K562 (cell line): ENCODE measurements around the gene FAM174B. TPM values are rescaled to one million over a fixed set of nuclear protein-coding genes. Genes with fewer than 3 reads are reported as not detected.
A peak's percentile ranks its signal among the peaks of the same experiment; 100 is the strongest.

Experiments used
- ASH1L ChIP-seq: fragments of 450-650 bp; IDR thresholded peaks from 2 replicates; pipeline ENCODE4 v1.6.1; 2018; ENCODE audit warnings: borderline replicate concordance, mild to moderate bottlenecking, low read depth; ENCODE audit not compliant: partially characterized antibody
- BHLHE40 ChIP-seq: IDR thresholded peaks from 2 replicates; pipeline ENCODE4 v1.6.1; 2011; ENCODE audit warnings: low read length, improper control_type of control experiment
- CHCHD3 ChIP-seq: fragments of 250-450 bp; sonication (Bioruptor Pico); IDR thresholded peaks from 2 replicates; pipeline ENCODE4 v2.1.2; 2022; ENCODE audit warnings: mild to moderate bottlenecking
- ERF ChIP-seq: fragments of 450-650 bp; formaldehyde crosslinking; IDR thresholded peaks from 2 replicates; pipeline ENCODE4 v1.4.0; 2020; ENCODE audit warnings: mild to moderate bottlenecking, mixed read lengths
- HDGF ChIP-seq: fragments of 450-650 bp; IDR thresholded peaks from 2 replicates; pipeline ENCODE4 v1.6.1; 2016
- KDM2B ChIP-seq: fragments of 250-450 bp; sonication (Bioruptor Pico); IDR thresholded peaks from 2 replicates; pipeline ENCODE4 v1.8.0; 2021; ENCODE audit warnings: mild to moderate bottlenecking, moderate library complexity
- MAFK ChIP-seq: IDR thresholded peaks from 2 replicates; pipeline ENCODE4 v1.6.1; 2011; ENCODE audit warnings: low read length, improper control_type of control experiment
- MECOM ChIP-seq: fragments of 250-450 bp; sonication (Bioruptor Pico); IDR thresholded peaks from 2 replicates; pipeline ENCODE4 v1.8.0; 2022; ENCODE audit warnings: inconsistent platforms
- MITF ChIP-seq: IDR thresholded peaks from 2 replicates; pipeline ENCODE4 v1.6.1; 2014; ENCODE audit warnings: antibody characterized with exemption
- NFATC3 ChIP-seq: fragments of 450-650 bp; IDR thresholded peaks from 2 replicates; pipeline ENCODE4 v1.6.1; 2017; ENCODE audit warnings: mild to moderate bottlenecking
- PRPF4 ChIP-seq: fragments of 200-400 bp; formaldehyde crosslinking; IDR thresholded peaks from one replicate; pipeline ENCODE4 v1.6.1; 2017; ENCODE audit warnings: low read length, low read depth, mild to moderate bottlenecking; ENCODE audit not compliant: insufficient read depth, poor library complexity, severe bottlenecking
- RBFOX2 ChIP-seq: fragments of 200-400 bp; formaldehyde crosslinking; IDR thresholded peaks from 2 replicates; pipeline ENCODE4 v1.6.1; 2017; ENCODE audit warnings: low read depth, mild to moderate bottlenecking, low read length, moderate library complexity
- XRCC3 ChIP-seq: fragments of 450-650 bp; IDR thresholded peaks from 2 replicates; pipeline ENCODE4 v1.6.1; 2017; ENCODE audit warnings: mild to moderate bottlenecking, moderate library complexity
- ZNF407 ChIP-seq: fragments of 450-650 bp; IDR thresholded peaks from 2 replicates; pipeline ENCODE4 v1.6.1; 2016; ENCODE audit warnings: low read depth
- ZNF586 ChIP-seq: fragments of 450-650 bp; formaldehyde crosslinking; conservative IDR thresholded peaks from 2 replicates; pipeline ENCODE4 v1.4.0; 2020; ENCODE audit warnings: mild to moderate bottlenecking, moderate library complexity
- ZNF75A ChIP-seq: fragments of 450-650 bp; formaldehyde crosslinking; IDR thresholded peaks from 2 replicates; pipeline ENCODE4 v1.4.0; 2020; ENCODE audit warnings: mild to moderate bottlenecking
- polyA plus RNA-seq, 8 experiments: library from polyadenylated mRNA; depleted of rRNA in 4 of 8; stranded (reverse) in 5 of 8; unstranded in 3 of 8; fragments of >200 nt; fragmentation: Nextera tagmentation in 2 of 8; fragmentation: Illumina TruSeq in 1 of 8; extraction: Ambion mirVana in 2 of 8; extraction: Trizol in 1 of 8; gene quantifications; 2 replicates each; pipeline versions ENCODE4 v1.2.1 to v1.2.3, GENCODE V29; 2011 to 2014; ENCODE audit warnings: inconsistent platforms in 1 of 8, missing spikeins in 1 of 8
- total RNA-seq, 7 experiments: library from RNA; depleted of rRNA in 6 of 7; stranded (reverse); fragments of >200 nt in 6 of 7; fragmentation: Illumina TruSeq in 2 of 7; extraction: Trizol in 2 of 7; gene quantifications; 2 replicates each; pipeline versions ENCODE4 v1.2.1 to v1.2.3, GENCODE V29; 2011 to 2021; ENCODE audit warnings: low replicate concordance in 1 of 7

The FAM174B gene
- total and polyA plus RNA-seq, 9 of the 15 experiments (the other 6 are each of a cell fraction or from before 2014, with no cell fraction given): 0.39 to 2.7 (median 1.9) TPM; not detected in 1

GRCh38 chr15:92617549-92618520 lies 37.7 kb downstream of the FAM174B start (continued):
- no peak for TF ChIP-seq ZNF407
- no peak for TF ChIP-seq ZNF586 (CRISPR knock-in tag)
- no peak for TF ChIP-seq NFATC3
- no peak for TF ChIP-seq HDGF
- TF ChIP-seq ASH1L: no peak
- no peak for TF ChIP-seq MECOM (CRISPR knock-in tag)
- TF ChIP-seq ERF: no peak
- TF ChIP-seq XRCC3: no peak
- no peak for TF ChIP-seq PRPF4
- no peak for TF ChIP-seq KDM2B (CRISPR knock-in tag)
- TF ChIP-seq MITF: 0 out of 2 replicates have a peak, but pooled peaks have one; percentile 30
- 0 out of 2 replicates have a peak, but pooled peaks have one; percentile 33 for TF ChIP-seq RBFOX2
- TF ChIP-seq MAFK: no peak
- TF ChIP-seq ZNF75A (CRISPR knock-in tag): no peak
- peak; percentile 80 for TF ChIP-seq BHLHE40
- TF ChIP-seq CHCHD3 (CRISPR knock-in tag): no peak
- TF ChIP-seq, all 486 proteins: peak for 106
